ENCODE measurements around the gene ZNF697. TPM values are rescaled to one million over a fixed set of nuclear protein-coding genes. Genes with fewer than 3 reads are reported as not detected.

Gene ZNF697
- total RNA-seq, 1 experiment from 2014 or later, result 17.4 TPM

DNA sequence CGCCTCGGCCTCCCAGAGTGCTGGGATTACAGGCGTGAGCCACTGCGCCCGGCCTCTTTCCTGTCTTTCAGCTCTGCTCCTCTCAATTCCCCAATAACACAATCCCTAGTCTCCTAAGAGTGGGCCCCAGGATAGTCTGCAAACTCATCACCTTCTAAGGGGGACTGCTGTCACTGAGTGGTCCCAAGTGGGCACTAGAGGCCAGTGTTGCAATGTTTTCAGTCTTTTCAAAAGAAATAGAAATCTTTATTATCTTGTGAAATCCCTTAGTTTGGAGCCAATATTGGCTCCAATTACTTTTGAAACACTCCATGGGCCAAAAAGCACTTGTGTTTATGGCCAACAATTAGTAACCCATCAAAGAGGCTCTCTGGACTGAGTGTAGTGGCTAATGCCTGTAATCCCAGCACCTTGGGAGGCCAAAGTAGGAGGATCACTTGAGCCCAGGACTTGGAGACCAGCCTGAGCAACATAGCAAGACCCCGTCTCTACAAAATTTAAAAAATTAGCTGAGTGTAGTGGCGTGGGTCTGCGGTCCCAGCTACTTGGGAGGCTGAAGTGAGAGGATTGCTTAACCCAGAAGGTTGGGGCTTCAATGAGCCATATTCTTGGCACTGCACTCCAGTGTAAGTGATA is 28.6 kb upstream of the ZNF697 start:
- no peak overlapping the region for H3T11ph ChIP-seq (ENCODE audit: low read length)
- H3K9me3 ChIP-seq (ENCODE audit: control insufficient read depth, low read depth, low read length), result no peaks in the 10 kb centered on the region
- H3K4me1 ChIP-seq (ENCODE audit: insufficient read depth, low read length), result peaks cover 15% of the 10 kb centered on the region
- no peak overlapping the region for H2BK5ac ChIP-seq (ENCODE audit: insufficient read length, low read length)
- H3K18ac ChIP-seq (ENCODE audit: insufficient read length, low read depth, low read length), result no peak overlapping the region
- DNase-seq, result no peak
- H3K23me2 ChIP-seq (ENCODE audit: insufficient read length, low read depth, low read length, poor library complexity, severe bottlenecking), result no peaks in the 10 kb centered on the region
- H2AFZ ChIP-seq (ENCODE audit: low read length), result no peak overlapping the region
- H3K14ac ChIP-seq (ENCODE audit: insufficient read depth, low read length), result no peak overlapping the region
- Mint-ChIP-seq H3K4me1 (peaks cover 47 to 48% of the 10 kb centered on the region in 2 experiments), H3K27ac (peak overlapping the region in 1 of 3 experiments; percentile 60; a peak in 1 of 7 replicates), H3K36me3 (ENCODE audit: insufficient read depth in 1 of 3, low read depth in 3 of 3) (no peaks in the 10 kb centered on the region), H3K4me3 (no peak overlapping the region), H3K9me3 (no peaks in the 10 kb centered on the region; a peak in 1 of 5 replicates), H3K27me3 (ENCODE audit: low read depth) (no peaks in the 10 kb centered on the region)
- no peak overlapping the region for H3K4me2 ChIP-seq (ENCODE audit: insufficient read depth, insufficient read length, low read length)
- no peak overlapping the region for H3K9ac ChIP-seq (ENCODE audit: extremely low read depth, insufficient read length, low read length)
- H4K5ac ChIP-seq (ENCODE audit: insufficient read length, low read depth, low read length), result no peak overlapping the region
- no peaks in the 10 kb centered on the region for H4K20me1 ChIP-seq (ENCODE audit: control insufficient read depth, insufficient read depth, insufficient read length)
- H3K27ac ChIP-seq (ENCODE audit: insufficient read length, low read depth, low read length), result no peak overlapping the region
- TF ChIP-seq, protein P1, sequence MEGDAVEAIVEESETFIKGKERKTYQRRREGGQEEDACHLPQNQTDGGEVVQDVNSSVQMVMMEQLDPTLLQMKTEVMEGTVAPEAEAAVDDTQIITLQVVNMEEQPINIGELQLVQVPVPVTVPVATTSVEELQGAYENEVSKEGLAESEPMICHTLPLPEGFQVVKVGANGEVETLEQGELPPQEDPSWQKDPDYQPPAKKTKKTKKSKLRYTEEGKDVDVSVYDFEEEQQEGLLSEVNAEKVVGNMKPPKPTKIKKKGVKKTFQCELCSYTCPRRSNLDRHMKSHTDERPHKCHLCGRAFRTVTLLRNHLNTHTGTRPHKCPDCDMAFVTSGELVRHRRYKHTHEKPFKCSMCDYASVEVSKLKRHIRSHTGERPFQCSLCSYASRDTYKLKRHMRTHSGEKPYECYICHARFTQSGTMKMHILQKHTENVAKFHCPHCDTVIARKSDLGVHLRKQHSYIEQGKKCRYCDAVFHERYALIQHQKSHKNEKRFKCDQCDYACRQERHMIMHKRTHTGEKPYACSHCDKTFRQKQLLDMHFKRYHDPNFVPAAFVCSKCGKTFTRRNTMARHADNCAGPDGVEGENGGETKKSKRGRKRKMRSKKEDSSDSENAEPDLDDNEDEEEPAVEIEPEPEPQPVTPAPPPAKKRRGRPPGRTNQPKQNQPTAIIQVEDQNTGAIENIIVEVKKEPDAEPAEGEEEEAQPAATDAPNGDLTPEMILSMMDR (conservative IDR thresholded peaks at IDR 0.05), result peak; percentile 39
- H3K23ac ChIP-seq (ENCODE audit: insufficient read length, low read depth, low read length), result no peak overlapping the region
- no peak overlapping the region for H2BK15ac ChIP-seq (ENCODE audit: low read depth, low read length)
- H4K8ac ChIP-seq (replicated peaks; ENCODE audit: insufficient read length, low read depth, low read length), result no peak overlapping the region
- H3K4ac ChIP-seq (ENCODE audit: low read depth, low read length), result no peak overlapping the region
- no peak overlapping the region for H3K56ac ChIP-seq (ENCODE audit: insufficient read length, low read depth, low read length)
- no peaks in the 10 kb centered on the region for H3K79me1 ChIP-seq (ENCODE audit: insufficient read depth, low read depth, low read length, poor library complexity, severe bottlenecking)
- no peak overlapping the region for H2BK20ac ChIP-seq (ENCODE audit: low read depth, low read length, poor library complexity, severe bottlenecking)
- H3K27me3 ChIP-seq (ENCODE audit: insufficient read depth, low read length), result no peaks in the 10 kb centered on the region
- no peak overlapping the region for H2BK120ac ChIP-seq (ENCODE audit: low read depth, low read length, poor library complexity, severe bottlenecking)
- H3K79me2 ChIP-seq (ENCODE audit: insufficient read depth, low read length), result no peaks in the 10 kb centered on the region
- H2AK5ac ChIP-seq (ENCODE audit: insufficient read length, low read length), result no peak overlapping the region
- no peak overlapping the region for H2BK12ac ChIP-seq (ENCODE audit: insufficient read length, low read depth, low read length)
- WGBS (ENCODE audit: extremely low coverage, insufficient read length, low lambda C conversion rate), result no CpG with 5 or more reads among the region's 8 CpGs
- H4K91ac ChIP-seq (ENCODE audit: insufficient read length, low read depth, low read length), result no peak overlapping the region

All from H9 (cell line).